ENCODE data around the gene KRT86. TPM values are rescaled to one million over a fixed set of nuclear protein-coding genes. Genes with fewer than 3 reads are reported as not detected.

The KRT86 gene
- total and polyA plus RNA-seq, 2 of the 13 experiments (the other 11 are each of a cell fraction or from before 2014, with no cell fraction given) = not detected

GRCh38 chr12:52298677-52299190, 24.3 kb downstream of the KRT86 start:
- H3K27ac ChIP-seq (ENCODE audit: extremely low read length, insufficient read depth, low read length) = no peak overlapping the region
- no peak for FAIRE-seq
- H4K20me1 ChIP-seq (ENCODE audit: insufficient read depth, low read length) = no peaks in the 10 kb centered on the region
- no peak overlapping the region for H3K4me3 ChIP-seq (replicated peaks in 1 of 3; ENCODE audit: insufficient read depth in 1 of 3, low read depth in 2 of 3, low read length in 3 of 3)
- intact Hi-C loops (cut with micrococcal nuclease; ENCODE audit: unreplicated experiment) = no loop called here
- H3K36me3 ChIP-seq (replicated peaks in 1 of 2; ENCODE audit: control insufficient read depth in 1 of 2, insufficient read depth in 2 of 2, low read length in 2 of 2) = no peaks in the 10 kb centered on the region
- H2AFZ ChIP-seq (ENCODE audit: low read length) = no peak overlapping the region
- no peak overlapping the region for H3K9ac ChIP-seq (ENCODE audit: insufficient read depth, low read depth, low read length)
- H3K27me3 ChIP-seq (ENCODE audit: control insufficient read depth in 1 of 2, insufficient read depth in 2 of 2, low read length in 2 of 2) = peaks cover 0 to 7% of the 10 kb centered on the region in 2 experiments; a peak in 1 of 5 replicates
- no peak for DNase-seq (ENCODE audit: low spot score)
- H3K4me2 ChIP-seq (ENCODE audit: low read depth, low read length) = no peak overlapping the region
- 23% methylated on average over 4 of the region's 4 CpGs for WGBS (ENCODE audit: low lambda C conversion rate)
- no peaks in the 10 kb centered on the region for H3K4me1 ChIP-seq (ENCODE audit: insufficient read depth, low read length)
- POLR2A ChIA-PET = no interaction called here
- no TSS peak for BruUV-seq (replicated peaks)
- H3K9me3 ChIP-seq (ENCODE audit: low read length) = no peaks in the 10 kb centered on the region
- CTCF ChIA-PET (ENCODE audit: low intra/inter-chr PET ratio, low total read pairs) = no interaction called here
- ATAC-seq = no peak
- in situ Hi-C loops (cut with HindIII; ENCODE audit: extremely low pct_ligation_motif_present, low pct_unique_long_range_greater_than_20kb) = no loop called here
- no peaks in the 10 kb centered on the region for H3K79me2 ChIP-seq (ENCODE audit: insufficient read depth, low read length)
- TF ChIP-seq MXD3 (CRISPR knock-in tag; IDR thresholded peaks at IDR 0.05) (no peak), HBP1 (CRISPR knock-in tag; IDR thresholded peaks at IDR 0.05; ENCODE audit: low read depth) (no peak), CREM (IDR thresholded peaks at IDR 0.05) (no peak), CREM (CRISPR knock-in tag; IDR thresholded peaks at IDR 0.05) (no peak), MYNN (CRISPR knock-in tag; IDR thresholded peaks at IDR 0.05; ENCODE audit: low read depth) (no peak), GABPB1 (CRISPR knock-in tag; IDR thresholded peaks at IDR 0.05) (no peak), ZNF20 (CRISPR knock-in tag; IDR thresholded peaks at IDR 0.05) (no peak), ZNF101 (CRISPR knock-in tag; IDR thresholded peaks at IDR 0.05; ENCODE audit: borderline replicate concordance, low read depth) (no peak), RNF2 (conservative IDR thresholded peaks at IDR 0.05; ENCODE audit: low read depth) (no peak), NFKBIZ (CRISPR knock-in tag; IDR thresholded peaks at IDR 0.05) (no peak), ZBED4 (CRISPR knock-in tag; IDR thresholded peaks at IDR 0.05; ENCODE audit: borderline replicate concordance) (no peak), CBX1 (IDR thresholded peaks at IDR 0.05; ENCODE audit: low read depth) (no peak), FUBP1 (CRISPR knock-in tag; IDR thresholded peaks at IDR 0.05; ENCODE audit: borderline replicate concordance) (no peak), LBX2 (CRISPR knock-in tag; IDR thresholded peaks at IDR 0.05; ENCODE audit: borderline replicate concordance) (no peak), NAIF1 (CRISPR knock-in tag; IDR thresholded peaks at IDR 0.05; ENCODE audit: borderline replicate concordance) (no peak), YY1 (IDR thresholded peaks at IDR 0.05; ENCODE audit: insufficient read depth, insufficient replicate concordance, low read depth, low read length) (no peak), NFE2 (CRISPR knock-in tag; IDR thresholded peaks at IDR 0.05) (no peak)

Measured in HepG2 (cell line).